ENCODE data around the gene GCKR. TPM values are rescaled to one million over a fixed set of nuclear protein-coding genes. Genes with fewer than 3 reads are reported as not detected.

The GCKR gene
- total and polyA plus RNA-seq, 5 donors: 0.44 to 1.0 (median 0.54) TPM

DNA sequence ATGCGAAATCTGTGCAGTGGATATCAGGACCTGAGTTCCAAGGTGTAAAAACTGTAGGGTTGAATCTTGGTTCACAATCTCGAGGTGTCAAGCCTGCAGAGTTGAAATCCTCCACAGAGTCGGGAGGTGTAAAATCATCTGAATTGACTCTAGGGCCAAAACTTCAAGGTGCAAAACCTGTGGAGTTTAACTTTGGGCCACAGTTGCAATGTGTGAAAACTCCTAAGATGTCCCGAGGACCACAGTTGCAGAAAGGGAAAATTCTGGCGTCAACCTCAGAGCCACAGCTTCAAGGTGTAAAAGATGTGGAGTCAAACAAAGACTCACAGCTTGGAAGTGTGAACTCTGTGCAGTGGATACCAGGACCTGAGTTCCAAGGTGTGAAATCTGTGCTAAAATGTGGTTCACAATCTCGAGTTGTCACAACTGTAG is 76.4 kb downstream of the GCKR start:
- H3K4me1 ChIP-seq (ENCODE audit: control insufficient read depth, insufficient read depth, low read length): no peaks in the 10 kb centered on the region

More for the DNA sequence above, 76.4 kb downstream of the GCKR start:
- intact Hi-C loops (cut with DNase I): no loop called here
- Histone ChIP-seq H3K27ac (ENCODE audit: low read length) (no peak overlapping the region), H3K9me3 (ENCODE audit: control insufficient read depth, low read length) (peaks cover 2% of the 10 kb centered on the region), H3K4me3 (ENCODE audit: low read length) (no peak overlapping the region), H3K27me3 (ENCODE audit: control insufficient read depth, insufficient read depth) (no peaks in the 10 kb centered on the region)
- DNase-seq (no peak), ATAC-seq (no peak)
- 66% methylated on average over 6 of the region's 6 CpGs for WGBS

Other genes starting within 250 kb of the GCKR start
- gene SLC30A3, start 233.8 kb upstream of the GCKR start, total RNA-seq: 10 to 100 TPM in 1 of 4 donors, 1 to 10 TPM in 3; 9.4 to 17.3 (median 9.6) TPM
- gene SLC30A3, start 233.8 kb upstream of the GCKR start, polyA plus RNA-seq: 7.3 TPM
- gene DNAJC5G, start 221.4 kb upstream of the GCKR start, total RNA-seq: 1 to 10 TPM; 1.3 to 3.0 (median 1.8) TPM
- gene DNAJC5G, start 221.4 kb upstream of the GCKR start, polyA plus RNA-seq: 2.2 TPM
- 100 to 1,000 TPM; 101 to 188 (median 149) TPM for gene TRIM54, start 214.4 kb upstream of the GCKR start, total RNA-seq
- gene TRIM54, start 214.4 kb upstream of the GCKR start, polyA plus RNA-seq: 144 TPM
- gene UCN, start 188.4 kb upstream of the GCKR start, total RNA-seq: 1 to 10 TPM in 3 of 4 donors, under 1 TPM in 1; 0.96 to 3.3 (median 1.5) TPM
- gene UCN, start 188.4 kb upstream of the GCKR start, polyA plus RNA-seq: 0.72 TPM
- 10 to 100 TPM; 40.3 to 77.1 (median 56.4) TPM for gene MPV17, start 173.7 kb upstream of the GCKR start, total RNA-seq
- gene MPV17, start 173.7 kb upstream of the GCKR start, polyA plus RNA-seq: 98.2 TPM
- 10 to 100 TPM; 24.8 to 32.1 (median 26.6) TPM for gene GTF3C2, start 140.1 kb upstream of the GCKR start, total RNA-seq
- gene GTF3C2, start 140.1 kb upstream of the GCKR start, polyA plus RNA-seq: 16.9 TPM
- 10 to 100 TPM; 31.8 to 36.0 (median 33.9) TPM for gene EIF2B4, start 126.5 kb upstream of the GCKR start, total RNA-seq
- 31.2 TPM for gene EIF2B4, start 126.5 kb upstream of the GCKR start, polyA plus RNA-seq
- gene SNX17, start 126.2 kb upstream of the GCKR start, total RNA-seq: 10 to 100 TPM; 61.7 to 74.8 (median 68.2) TPM
- 54.8 TPM for gene SNX17, start 126.2 kb upstream of the GCKR start, polyA plus RNA-seq
- gene ZNF513, start 116.1 kb upstream of the GCKR start, total RNA-seq: 10 to 100 TPM in 1 of 4 donors, 1 to 10 TPM in 3; 8.1 to 13.1 (median 8.5) TPM
- gene ZNF513, start 116.1 kb upstream of the GCKR start, polyA plus RNA-seq: 9.6 TPM
- gene PPM1G, start 87.2 kb upstream of the GCKR start, total RNA-seq: 10 to 100 TPM; 31.5 to 40.4 (median 37.3) TPM
- 35.0 TPM for gene PPM1G, start 87.2 kb upstream of the GCKR start, polyA plus RNA-seq
- gene NRBP1, start 68.2 kb upstream of the GCKR start, total RNA-seq: 10 to 100 TPM; 46.6 to 61.3 (median 51.8) TPM
- 37.7 TPM for gene NRBP1, start 68.2 kb upstream of the GCKR start, polyA plus RNA-seq
- 1 to 10 TPM in 1 of 4 donors, under 1 TPM in 2, not detected in 1; 0.59 to 1.3 (median 0.82) TPM for gene KRTCAP3, start 54.5 kb upstream of the GCKR start, total RNA-seq
- 0.38 TPM for gene KRTCAP3, start 54.5 kb upstream of the GCKR start, polyA plus RNA-seq
- gene IFT172, start 7.1 kb upstream of the GCKR start, total RNA-seq: 10 to 100 TPM; 17.0 to 29.5 (median 26.7) TPM
- 25.4 TPM for gene IFT172, start 7.1 kb upstream of the GCKR start, polyA plus RNA-seq
- gene FNDC4, start 1.6 kb upstream of the GCKR start, total RNA-seq: 10 to 100 TPM in 2 of 4 donors, 1 to 10 TPM in 2; 5.4 to 22.5 (median 8.5) TPM
- gene FNDC4, start 1.6 kb upstream of the GCKR start, polyA plus RNA-seq: 10.7 TPM
- 10 to 100 TPM; 24.0 to 26.5 (median 24.8) TPM for gene ZNF512, start 86.2 kb downstream of the GCKR start, total RNA-seq
- gene ZNF512, start 86.2 kb downstream of the GCKR start, polyA plus RNA-seq: 11.9 TPM
- 1 to 10 TPM; 3.1 to 8.1 (median 6.4) TPM for gene CCDC121, start 132.2 kb downstream of the GCKR start, total RNA-seq
- gene CCDC121, start 132.2 kb downstream of the GCKR start, polyA plus RNA-seq: 4.1 TPM
- gene GPN1, start 132.2 kb downstream of the GCKR start, total RNA-seq: 10 to 100 TPM; 15.9 to 21.8 (median 17.8) TPM
- 15.5 TPM for gene GPN1, start 132.2 kb downstream of the GCKR start, polyA plus RNA-seq
- 10 to 100 TPM; 27.3 to 30.9 (median 29.0) TPM for gene SUPT7L, start 166.8 kb downstream of the GCKR start, total RNA-seq
- 26.8 TPM for gene SUPT7L, start 166.8 kb downstream of the GCKR start, polyA plus RNA-seq
- gene SLC4A1AP, start 167.1 kb downstream of the GCKR start, total RNA-seq: 10 to 100 TPM; 19.4 to 21.8 (median 21.2) TPM
- gene SLC4A1AP, start 167.1 kb downstream of the GCKR start, polyA plus RNA-seq: 19.9 TPM

All from right cardiac atrium (tissue), 5 donors.